T-cell (primary cell): Measurements from ENCODE around the gene PIP5K1B. TPM values are rescaled to one million over a fixed set of nuclear protein-coding genes. Genes with fewer than 3 reads are reported as not detected.

Experiments
- ATAC-seq, 4 experiments: fragments of 200-7000 bp in 3 of 4; fragments of 150-1000 bp in 1 of 4; cut with Tn5 transposase; replicated peaks in 1 of 4; 1 replicate in 3 of 4; 2 replicates in 1 of 4; pipeline ENCODE4 v1.10.0; 2021; ENCODE audit warnings: moderate library complexity in 3 of 4, mild to moderate bottlenecking in 2 of 4, moderate number of reproducible peaks in 1 of 4
- CTCF ChIA-PET, 2 donors: fragments of 300-600 bp; sonication (Branson Sonifier 250); formaldehyde crosslinking; loops; one replicate each; lab custom pipeline; 2022; ENCODE audit warnings: antibody characterized with exemption in 2 of 2; lab: Charles Lee
- POLR2A ChIA-PET, 2 donors: fragments of 300-600 bp; sonication (Branson Sonifier 250); formaldehyde crosslinking; loops; one replicate each; lab custom pipeline; 2022; ENCODE audit warnings: antibody characterized with exemption in 2 of 2; lab: Charles Lee
- DNase-seq, 35 experiments: peaks; one replicate each; pipeline versions ENCODE4 v3.0.0 to v3.0.0-alpha.2; 2013 to 2023
- H3K27ac ChIP-seq: one replicate; pipeline ENCODE4 v1.5.1; 2013; ENCODE audit warnings: low read length
- H3K27me3 ChIP-seq, 2 experiments: replicated peaks in 1 of 2; 1 replicate in 1 of 2; 2 replicates in 1 of 2; pipeline versions ENCODE4 v1.6.1 to v1.7.0; 2013; ENCODE audit warnings: low read length in 1 of 2, mixed read lengths in 1 of 2; ENCODE audit not compliant: control insufficient read depth in 2 of 2, insufficient read depth in 2 of 2; ENCODE audit errors: extremely low read depth in 1 of 2
- H3K36me3 ChIP-seq, 2 donors: 1 replicate in 1 of 2; 2 replicates in 1 of 2; pipeline versions ENCODE4 v1.6.1 to v1.7.0; 2013; ENCODE audit warnings: low read length in 1 of 2; ENCODE audit not compliant: control insufficient read depth in 2 of 2, insufficient read depth in 1 of 2; ENCODE audit errors: extremely low read depth in 1 of 2
- H3K4me1 ChIP-seq, 2 experiments: 1 replicate in 1 of 2; 2 replicates in 1 of 2; pipeline versions ENCODE4 v1.6.1 to v1.7.0; 2013; ENCODE audit warnings: low read length in 2 of 2, mixed read lengths in 1 of 2; ENCODE audit not compliant: insufficient read depth in 2 of 2, control insufficient read depth in 1 of 2; ENCODE audit errors: extremely low read depth in 1 of 2
- H3K4me3 ChIP-seq, 2 donors: 1 replicate in 1 of 2; 2 replicates in 1 of 2; pipeline versions ENCODE4 v1.5.1 to v1.7.0; 2013; ENCODE audit warnings: mild to moderate bottlenecking in 2 of 2, low read length in 1 of 2, moderate library complexity in 1 of 2; ENCODE audit not compliant: control insufficient read depth in 1 of 2; ENCODE audit errors: extremely low read depth in 1 of 2
- H3K9me3 ChIP-seq: 2 replicates; pipeline ENCODE4 v1.7.0; 2013
- H3K27ac Mint-ChIP-seq, 2 donors: one replicate each; pipeline ENCODE4 v1.8.0; 2020 to 2021; ENCODE audit warnings: mild to moderate bottlenecking in 2 of 2, mixed read lengths in 2 of 2
- H3K27me3 Mint-ChIP-seq, 2 donors: one replicate each; pipeline ENCODE4 v1.8.0; 2021 to 2022; ENCODE audit warnings: mixed read lengths in 2 of 2
- H3K36me3 Mint-ChIP-seq: one replicate; pipeline ENCODE4 v1.8.0; 2021; ENCODE audit warnings: mixed read lengths
- H3K4me1 Mint-ChIP-seq, 3 donors: one replicate each; pipeline ENCODE4 v1.8.0; 2020 to 2022; ENCODE audit warnings: mixed read lengths in 3 of 3, mild to moderate bottlenecking in 1 of 3
- H3K4me3 Mint-ChIP-seq, 3 donors: one replicate each; pipeline ENCODE4 v1.8.0; 2020 to 2022; ENCODE audit warnings: mild to moderate bottlenecking in 3 of 3, mixed read lengths in 3 of 3, moderate library complexity in 3 of 3
- H3K9me3 Mint-ChIP-seq, 3 donors: one replicate each; pipeline ENCODE4 v1.8.0; 2020 to 2022; ENCODE audit warnings: mixed read lengths in 3 of 3
- WGBS: methylation state at CpG from one replicate; pipeline ENCODE4 v1.1.5; 2013; ENCODE audit warnings: missing lambda C conversion rate; ENCODE audit not compliant: insufficient coverage; 5-methylcytosine and 5-hydroxymethylcytosine counted together
- total RNA-seq, 35 experiments: library from RNA in 6 of 35; stranded (reverse) in 6 of 35; fragments of 120-200 nt in 1 of 35; gene quantifications; one replicate each; pipeline versions ENCODE4 v1.2.1 to v1.2.4 and lab custom pipeline; 2013 to 2026

Gene PIP5K1B
- total RNA-seq, 5 donors from 2014 or later (not counting 1 experiment from before 2014, with no cell fraction given), result 0.29 to 1.8 (median 0.95) TPM

- no CpG with 5 or more reads among the region's 2 CpGs for WGBS
- ChIA-PET CTCF (no interaction called here), POLR2A (interaction anchor here in 1 of 2 donors (0.6 kb wide), 1 partner anchor 106 kb away, joined by 3 read pairs; no protein-coding TSS in a partner anchor)
- no peak for DNase-seq
- Histone ChIP-seq H3K9me3 (no peaks in the 10 kb centered on the region), H3K36me3 (no peaks in the 10 kb centered on the region), H3K4me3 (no peak overlapping the region), H3K27me3 (peaks cover 0 to 6% of the 10 kb centered on the region in 2 experiments), H3K27ac (no peak overlapping the region), H3K4me1 (peaks cover 7% of the 10 kb centered on the region in 2 experiments)
- Mint-ChIP-seq H3K4me3 (no peak overlapping the region), H3K4me1 (peaks cover 10 to 14% (median 13%) of the 10 kb centered on the region in 3 donors), H3K9me3 (no peaks in the 10 kb centered on the region), H3K36me3 (no peaks in the 10 kb centered on the region), H3K27ac (no peak overlapping the region), H3K27me3 (peaks cover 13 to 26% of the 10 kb centered on the region in 2 donors)
- ATAC-seq, result no peak
These were observed 222.1 kb downstream of the PIP5K1B start for GRCh38 chr9:68927165-68927564.

DNA sequence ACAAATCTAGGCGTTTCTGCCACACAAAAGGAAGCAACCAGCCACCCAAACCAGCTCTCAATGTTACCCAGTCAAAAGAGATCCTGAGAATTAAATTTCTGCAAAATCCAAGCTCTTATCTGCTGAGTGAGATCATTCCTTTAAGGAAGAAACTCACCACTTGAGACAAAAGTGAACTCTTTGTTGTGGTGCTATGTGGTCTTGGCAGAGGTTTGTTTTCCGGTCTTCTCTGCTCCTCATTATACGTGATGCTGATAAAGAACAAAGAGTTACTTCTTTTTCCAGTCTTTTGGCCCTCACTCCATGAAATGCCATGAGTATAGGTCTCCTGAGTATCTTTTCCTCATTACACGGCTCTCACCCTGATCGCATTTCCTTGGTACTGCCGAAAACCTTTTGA is 226.8 kb downstream of the PIP5K1B start:
- ChIA-PET CTCF (interaction anchor here in 1 of 2 donors (0.5 kb wide), 1 partner anchor 346 kb away, joined by 3 read pairs; no protein-coding TSS in a partner anchor), POLR2A (no interaction called here)
- Mint-ChIP-seq H3K36me3 (no peaks in the 10 kb centered on the region), H3K27ac (no peak overlapping the region), H3K4me1 (peaks cover 10 to 18% (median 15%) of the 10 kb centered on the region in 3 donors), H3K27me3 (peaks cover 17 to 24% of the 10 kb centered on the region in 2 donors), H3K9me3 (no peaks in the 10 kb centered on the region), H3K4me3 (peak overlapping the region in 1 of 3 donors; percentile 10)
- no peak overlapping the region for H3K27ac ChIP-seq
- peak in 2 of 35 experiments; percentile 9 to 13 for DNase-seq
- ATAC-seq, result peak in 2 of 4 experiments; percentile 37 to 67
- H3K4me3 ChIP-seq, result no peak overlapping the region
- H3K9me3 ChIP-seq, result no peaks in the 10 kb centered on the region
- peaks cover 7 to 8% of the 10 kb centered on the region in 2 experiments for H3K4me1 ChIP-seq
- H3K27me3 ChIP-seq, result peaks cover 0 to 6% of the 10 kb centered on the region in 2 experiments
- WGBS, result 20% methylated on average over 1 of the region's 6 CpGs
- H3K36me3 ChIP-seq, result no peaks in the 10 kb centered on the region

GRCh38 chr9:68932458-68932857 is 227.4 kb downstream of the PIP5K1B start:
- ChIA-PET POLR2A (interaction anchor here in 1 of 2 donors (0.6 kb wide), 1 partner anchor 390 kb away, joined by 3 read pairs; no protein-coding TSS in a partner anchor), CTCF (no interaction called here)
- Mint-ChIP-seq H3K4me1 (peaks cover 10 to 18% (median 15%) of the 10 kb centered on the region in 3 donors), H3K9me3 (no peaks in the 10 kb centered on the region), H3K36me3 (no peaks in the 10 kb centered on the region), H3K27me3 (peaks cover 17 to 22% of the 10 kb centered on the region in 2 donors), H3K4me3 (no peak overlapping the region), H3K27ac (no peak overlapping the region)
- Histone ChIP-seq H3K27me3 (peaks cover 0 to 6% of the 10 kb centered on the region in 2 experiments), H3K36me3 (no peaks in the 10 kb centered on the region), H3K9me3 (no peaks in the 10 kb centered on the region), H3K27ac (no peak overlapping the region), H3K4me3 (no peak overlapping the region), H3K4me1 (peaks cover 7 to 8% of the 10 kb centered on the region in 2 experiments)
- WGBS, result no CpG with 5 or more reads among the region's 1 CpG
- DNase-seq (no peak), ATAC-seq (no peak)

DNA sequence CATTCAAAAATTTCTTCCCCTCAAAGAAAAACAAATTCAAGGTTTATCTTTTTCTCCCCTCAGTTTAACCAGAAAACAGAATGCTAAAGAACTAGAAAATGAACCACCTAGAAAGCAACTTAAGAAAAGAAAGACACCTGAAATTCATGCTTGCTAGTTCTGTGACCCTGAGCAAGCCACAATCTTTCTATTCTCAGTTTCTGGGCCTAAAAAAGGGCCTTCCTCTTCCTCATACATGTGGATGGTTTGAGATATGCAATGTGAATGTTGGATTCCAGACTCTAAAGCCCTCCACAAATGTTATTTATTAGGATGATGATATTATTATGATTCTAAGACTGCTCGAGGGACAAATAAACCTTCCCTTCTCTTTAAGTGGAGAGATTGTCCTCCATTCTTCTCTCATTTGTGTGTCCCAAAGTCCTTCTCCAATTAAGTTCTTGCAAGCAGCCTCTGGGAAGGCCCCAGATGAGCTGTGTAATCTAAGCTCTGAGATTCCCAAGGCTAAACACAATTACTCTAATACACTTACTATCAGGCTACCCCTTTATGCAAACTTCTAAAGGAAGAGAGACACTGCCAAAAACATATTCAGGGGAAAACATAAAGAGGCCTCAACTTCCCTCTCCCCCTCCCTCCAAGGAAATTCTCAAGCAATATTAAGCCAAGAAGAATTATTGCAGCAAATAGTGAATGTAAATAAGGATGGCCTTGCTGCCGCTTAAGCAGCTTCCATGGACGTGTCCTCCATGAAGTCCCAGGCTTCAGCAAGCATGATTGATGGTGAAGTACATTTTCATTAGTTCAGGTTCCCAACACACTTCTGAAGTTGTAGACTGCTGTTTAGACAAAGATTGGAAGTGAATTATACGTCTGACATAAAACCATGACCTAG is 228.6 kb downstream of the PIP5K1B start:
- H3K4me1 Mint-ChIP-seq, result peaks cover 10 to 18% (median 15%) of the 10 kb centered on the region in 3 donors
- Histone ChIP-seq H3K36me3 (no peaks in the 10 kb centered on the region), H3K9me3 (no peaks in the 10 kb centered on the region), H3K4me1 (peaks cover 7 to 8% of the 10 kb centered on the region in 2 experiments), H3K27ac (no peak overlapping the region), H3K27me3 (peaks cover 0 to 6% of the 10 kb centered on the region in 2 experiments), H3K4me3 (no peak overlapping the region)
- CTCF ChIA-PET, result no interaction called here
- POLR2A ChIA-PET, result no interaction called here
- ATAC-seq (no peak), DNase-seq (no peak)
- H3K9me3 Mint-ChIP-seq, result no peaks in the 10 kb centered on the region
- WGBS, result 100% methylated on average over 2 of the region's 4 CpGs
- no peak overlapping the region for H3K4me3 Mint-ChIP-seq
- H3K27ac Mint-ChIP-seq, result no peak overlapping the region
- H3K36me3 Mint-ChIP-seq, result no peaks in the 10 kb centered on the region
- peaks cover 18 to 26% of the 10 kb centered on the region in 2 donors for H3K27me3 Mint-ChIP-seq

DNA sequence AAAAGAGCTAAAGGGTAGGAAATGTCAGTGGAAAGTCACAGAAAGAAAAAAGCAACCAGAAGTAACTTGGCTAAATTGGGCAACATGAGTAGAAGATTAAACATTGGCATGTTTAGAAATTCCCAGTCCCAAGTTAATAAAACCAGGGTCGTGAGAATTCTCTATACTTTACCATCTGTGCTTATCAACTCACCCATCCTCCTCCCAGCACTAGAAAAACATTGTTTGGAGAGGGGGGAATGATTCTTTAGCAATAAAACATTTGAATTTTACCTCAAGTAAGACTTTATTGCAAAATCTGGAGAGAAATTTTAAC is 229.2 kb downstream of the PIP5K1B start:
- ChIA-PET CTCF (no interaction called here), POLR2A (no interaction called here)

GRCh38 chr9:68940573-68940972 is 235.5 kb downstream of the PIP5K1B start:
- no peaks in the 10 kb centered on the region for H3K9me3 ChIP-seq
- ChIA-PET POLR2A (no interaction called here), CTCF (no interaction called here)
- WGBS, result 96% methylated on average over 3 of the region's 6 CpGs
- H3K27ac Mint-ChIP-seq, result no peak overlapping the region
- no peaks in the 10 kb centered on the region for H3K36me3 Mint-ChIP-seq
- H3K36me3 ChIP-seq, result no peaks in the 10 kb centered on the region
- no peak overlapping the region for H3K4me3 Mint-ChIP-seq
- ATAC-seq, result no peak
- H3K4me3 ChIP-seq, result no peak overlapping the region
- no peak for DNase-seq
- H3K27me3 ChIP-seq, result no peaks in the 10 kb centered on the region
- H3K4me1 Mint-ChIP-seq, result no peaks in the 10 kb centered on the region
- H3K4me1 ChIP-seq, result no peaks in the 10 kb centered on the region
- no peaks in the 10 kb centered on the region for H3K9me3 Mint-ChIP-seq
- peaks cover 9 to 12% of the 10 kb centered on the region in 2 donors for H3K27me3 Mint-ChIP-seq
- H3K27ac ChIP-seq, result no peak overlapping the region

More for the DNA sequence above, 229.2 kb downstream of the PIP5K1B start:
- Histone ChIP-seq H3K4me3 (no peak overlapping the region), H3K9me3 (no peaks in the 10 kb centered on the region), H3K36me3 (no peaks in the 10 kb centered on the region), H3K27me3 (peaks cover 0 to 6% of the 10 kb centered on the region in 2 experiments), H3K27ac (no peak overlapping the region), H3K4me1 (peaks cover 7 to 8% of the 10 kb centered on the region in 2 experiments)
- H3K36me3 Mint-ChIP-seq, result no peaks in the 10 kb centered on the region
- DNase-seq (no peak), ATAC-seq (no peak)
- H3K27me3 Mint-ChIP-seq, result peaks cover 18 to 25% of the 10 kb centered on the region in 2 donors
- H3K27ac Mint-ChIP-seq, result no peak overlapping the region
- no peak overlapping the region for H3K4me3 Mint-ChIP-seq
- no CpG with 5 or more reads among the region's 1 CpG for WGBS
- peaks cover 10 to 18% (median 15%) of the 10 kb centered on the region in 3 donors for H3K4me1 Mint-ChIP-seq
- H3K9me3 Mint-ChIP-seq, result no peaks in the 10 kb centered on the region
